GM18861 (cell line): ENCODE measurements around the gene CTNNA3.
A peak's percentile ranks its signal among the peaks of the same experiment; 100 is the strongest.

Source experiments
- ATAC-seq: cut with Tn5 transposase; IDR thresholded peaks from one replicate; pipeline ENCODE4 v1.9.1; 2021; ENCODE audit not compliant: unreplicated experiment

The CTNNA3 gene

DNA sequence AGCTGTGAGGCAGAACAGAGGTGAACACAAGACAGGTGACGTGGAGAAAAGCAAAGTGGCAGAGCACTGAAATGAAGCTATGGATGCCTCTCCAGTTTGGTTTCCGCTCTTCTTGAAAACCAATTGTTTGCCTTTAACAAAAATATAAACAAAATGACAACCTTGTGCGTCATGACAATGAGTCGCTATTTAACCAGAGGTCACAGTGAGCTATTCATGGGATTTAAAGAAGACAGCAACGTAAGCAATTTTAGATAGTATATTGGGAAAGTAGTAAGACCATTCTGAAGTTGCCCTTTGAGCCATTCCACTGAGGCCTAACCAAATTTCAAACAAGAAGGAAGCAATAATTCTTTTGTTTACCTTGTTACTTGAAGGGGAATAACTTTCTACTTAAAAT, 785.3 kb downstream of the CTNNA3 start:
- no peak for ATAC-seq

DNA sequence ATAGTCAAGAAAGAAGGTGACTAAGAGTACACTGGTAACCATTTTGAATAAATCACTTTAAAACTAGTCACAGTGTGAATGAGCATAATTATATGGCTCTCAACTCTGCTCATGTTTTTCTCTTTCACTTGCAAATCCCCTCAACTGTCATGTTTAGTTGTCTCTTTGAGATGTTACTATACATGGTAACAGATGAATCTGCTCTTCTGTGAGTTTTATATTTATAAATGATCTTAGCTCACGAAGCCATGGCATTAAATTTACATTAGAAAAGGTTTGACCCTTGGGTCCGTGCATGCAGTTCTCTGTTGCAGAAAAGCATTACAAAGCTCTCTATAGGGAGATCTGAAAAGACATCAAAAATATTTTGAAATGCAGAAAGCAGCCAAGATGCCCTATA, 803.1 kb downstream of the CTNNA3 start:
- ATAC-seq: no peak

- no peak for ATAC-seq
These were observed 807.8 kb downstream of the CTNNA3 start for GRCh38 chr10:66888237-66888636.

DNA sequence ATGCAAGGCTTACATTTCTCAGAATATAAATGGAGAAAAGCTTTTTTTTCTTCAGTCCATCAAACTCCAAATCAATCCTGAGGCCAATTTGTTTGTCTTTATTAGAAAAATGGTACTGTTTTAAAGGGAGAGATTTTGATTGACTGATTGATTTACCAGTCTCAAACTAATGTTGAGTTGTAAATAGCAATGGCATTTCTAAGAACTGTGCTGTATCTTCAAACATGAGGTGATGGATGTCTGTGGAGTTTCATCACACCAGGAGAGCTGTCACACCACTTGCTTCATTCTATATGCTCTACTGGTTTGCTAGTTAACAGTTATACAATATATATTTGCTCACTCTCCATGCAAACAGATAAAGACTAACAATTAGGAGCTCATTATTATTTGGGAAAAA, 809.1 kb downstream of the CTNNA3 start:
- ATAC-seq: no peak

DNA sequence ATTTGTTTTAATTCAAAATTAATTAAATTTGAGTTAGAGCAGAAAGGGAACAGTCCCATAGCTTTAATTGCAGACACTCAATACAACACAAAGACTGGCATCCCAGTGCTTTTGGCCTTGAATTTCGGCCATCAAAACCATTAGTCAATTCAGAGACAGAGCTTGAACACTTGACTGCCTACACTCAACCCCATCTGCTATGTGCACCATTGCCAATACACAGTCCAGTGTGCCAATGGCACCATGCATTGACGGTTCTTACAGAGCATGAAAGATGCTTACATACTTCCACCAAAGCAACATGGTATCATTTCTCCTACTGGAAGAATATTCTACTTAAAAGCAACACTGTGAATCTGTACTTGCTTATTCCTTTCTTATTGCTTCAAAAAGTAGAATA, 813.7 kb downstream of the CTNNA3 start:
- no peak for ATAC-seq

- no peak for ATAC-seq
These were observed 814.2 kb downstream of the CTNNA3 start for GRCh38 chr10:66881814-66882213.

DNA sequence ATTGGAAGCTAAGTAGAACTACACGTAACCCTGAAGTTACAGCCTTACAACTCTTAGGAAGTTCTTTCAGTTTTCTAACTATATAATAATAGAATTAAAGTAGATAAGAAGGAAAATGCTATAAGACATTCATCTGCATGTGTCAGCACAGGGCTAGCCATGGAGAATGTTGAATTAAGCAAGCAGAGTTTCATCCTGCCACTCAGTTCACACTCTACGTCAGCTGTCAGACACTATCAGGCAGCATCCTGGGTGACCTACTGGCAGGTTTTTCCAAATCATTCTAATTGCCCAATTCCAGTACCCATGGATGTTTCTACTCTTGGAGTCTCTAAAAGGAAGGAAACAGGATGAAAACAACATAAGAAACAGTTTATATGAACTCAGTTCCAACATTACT, 815.2 kb downstream of the CTNNA3 start:
- no peak for ATAC-seq

DNA sequence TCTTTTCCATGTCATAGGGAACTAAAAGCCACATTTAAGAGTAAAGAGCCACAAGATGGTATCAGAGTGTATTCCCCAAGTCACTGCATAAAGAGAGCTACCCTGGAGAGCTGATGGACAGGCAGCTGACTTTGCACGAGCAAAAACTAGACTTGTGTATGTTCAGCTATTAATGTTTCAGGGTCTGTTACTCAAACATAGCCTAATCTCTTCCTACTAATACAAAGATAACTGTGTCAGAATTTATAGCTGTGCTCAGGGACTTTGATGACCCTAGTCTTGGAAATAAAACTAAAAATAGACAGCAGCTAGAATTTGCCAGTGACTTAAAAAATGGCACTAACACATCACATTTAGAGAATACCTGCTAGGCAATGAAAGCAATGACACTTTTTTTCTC, 815.7 kb downstream of the CTNNA3 start:
- no peak for ATAC-seq

DNA sequence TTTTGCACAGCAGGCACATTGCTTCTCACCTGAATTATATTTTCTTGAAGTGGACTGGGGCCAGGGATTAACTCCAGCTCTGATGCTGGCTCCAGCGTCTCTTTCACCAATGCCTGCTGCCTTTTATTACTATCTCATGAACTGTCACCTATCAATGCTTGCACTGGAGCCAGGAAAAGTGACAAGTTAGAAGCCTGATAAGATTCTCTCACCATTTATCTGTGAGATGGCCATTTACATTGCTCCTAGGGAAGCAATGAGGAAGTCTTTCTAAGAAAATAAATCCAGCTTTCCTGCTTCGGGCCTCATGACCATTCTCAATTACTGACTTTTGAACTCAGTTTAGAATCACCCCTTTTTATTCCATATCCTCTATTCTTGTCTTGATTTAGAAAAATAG, 818.6 kb downstream of the CTNNA3 start:
- ATAC-seq: no peak

DNA sequence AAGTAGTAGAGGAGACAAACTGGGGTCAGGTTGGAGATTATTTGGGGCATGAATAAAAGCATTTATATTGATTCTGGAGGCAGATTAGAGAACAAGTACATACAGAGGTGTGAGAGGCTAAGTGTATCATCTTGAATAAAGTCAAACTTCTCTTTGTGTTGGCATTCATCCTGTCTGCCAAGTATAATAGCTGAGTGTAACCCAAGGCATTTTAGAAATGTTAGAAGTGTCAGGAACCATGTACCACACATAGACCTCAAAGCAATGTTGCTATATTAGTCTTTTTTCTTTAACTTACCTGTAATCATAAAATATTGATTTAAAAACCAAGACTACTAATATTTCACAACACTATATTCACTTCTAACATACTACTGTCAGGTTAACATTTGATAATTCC, 826.4 kb downstream of the CTNNA3 start:
- ATAC-seq: no peak

DNA sequence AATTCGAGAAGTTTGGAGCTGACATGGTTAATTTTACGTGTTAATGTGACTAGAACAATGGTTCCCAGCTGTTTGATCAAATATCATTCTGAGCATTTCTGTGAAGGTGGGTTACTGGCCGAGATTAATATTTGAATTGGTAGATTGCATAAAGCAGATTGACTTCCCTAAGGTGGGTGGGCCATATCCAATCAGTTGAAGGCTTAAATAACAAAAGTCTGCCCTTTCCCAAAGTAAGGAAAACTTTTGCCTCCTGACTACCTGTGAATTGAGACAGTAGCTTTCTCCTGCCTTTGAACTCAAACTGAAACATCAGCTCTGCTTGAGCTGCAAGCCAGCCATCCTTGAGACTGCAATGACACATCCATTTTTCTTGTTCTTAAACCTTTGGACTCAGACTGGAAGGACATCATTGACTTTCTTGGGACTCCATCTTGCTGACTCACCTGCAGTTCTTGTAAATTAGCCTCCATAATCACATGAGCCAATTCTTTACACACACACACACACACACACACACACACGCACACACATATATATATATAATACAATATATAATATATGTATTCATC, 833.2 kb downstream of the CTNNA3 start:
- no peak for ATAC-seq

DNA sequence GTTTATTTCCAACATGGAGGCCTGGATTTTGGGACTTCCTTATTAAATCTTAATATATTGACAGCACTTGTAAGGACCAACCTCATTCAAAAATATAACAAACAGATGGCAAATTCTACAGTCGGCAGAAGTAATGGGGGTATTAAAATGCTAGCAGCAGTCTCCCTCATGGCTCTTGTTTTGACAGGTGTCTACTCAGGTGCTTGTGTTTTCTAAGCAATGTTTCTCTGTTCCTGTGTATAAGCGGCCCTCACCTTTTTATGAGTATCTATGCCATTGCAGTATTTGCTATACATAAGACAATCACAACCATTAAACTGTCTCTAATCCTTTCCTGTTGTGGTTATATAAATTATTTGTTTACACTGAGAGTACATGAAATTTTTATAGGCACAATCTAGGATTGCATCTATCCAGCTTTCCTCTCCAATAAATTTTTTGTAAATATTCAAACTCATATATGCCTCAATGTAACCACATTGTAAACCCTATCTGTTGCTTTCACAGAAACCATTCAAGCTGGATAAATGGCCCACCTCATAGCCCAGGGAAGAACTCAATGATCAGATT, 835.5 kb downstream of the CTNNA3 start:
- ATAC-seq: no peak

DNA sequence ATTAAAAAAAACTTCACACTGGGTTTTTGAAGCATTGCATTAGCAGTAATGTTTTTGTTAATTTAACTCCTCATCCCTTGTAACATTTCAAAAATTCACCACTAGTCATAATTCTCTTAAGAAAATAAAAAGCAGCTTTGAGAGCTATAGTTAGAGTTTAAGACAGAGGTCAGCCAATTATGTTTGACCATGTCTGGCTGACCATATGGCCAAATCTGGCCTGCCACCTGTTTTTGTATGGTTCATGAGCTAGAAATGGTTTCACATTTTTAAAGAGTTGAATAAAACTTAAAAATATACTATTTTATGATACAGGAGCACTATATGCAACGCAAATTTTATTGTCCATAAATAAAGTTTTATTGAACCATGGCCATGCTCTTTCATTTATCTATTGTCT, 843.2 kb downstream of the CTNNA3 start:
- ATAC-seq: no peak

DNA sequence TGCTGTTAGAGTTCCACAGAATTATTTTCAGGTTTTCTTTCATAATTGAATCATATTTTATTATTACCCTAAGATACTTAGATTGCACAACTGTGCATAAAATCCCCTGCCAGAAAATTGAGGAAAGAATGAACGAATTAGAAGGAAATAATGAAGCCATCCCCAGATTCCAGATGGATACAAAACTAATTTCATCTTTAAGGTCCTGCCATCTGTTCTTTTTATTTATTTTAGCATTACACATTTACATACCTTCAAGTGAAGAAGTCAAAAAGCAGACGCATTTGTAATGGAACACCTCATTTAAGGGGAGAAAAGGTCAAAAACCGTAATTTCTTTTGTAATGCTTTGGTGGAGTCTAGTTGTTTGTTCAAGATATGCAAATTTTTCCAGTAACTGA, 847.1 kb downstream of the CTNNA3 start:
- no peak for ATAC-seq

DNA sequence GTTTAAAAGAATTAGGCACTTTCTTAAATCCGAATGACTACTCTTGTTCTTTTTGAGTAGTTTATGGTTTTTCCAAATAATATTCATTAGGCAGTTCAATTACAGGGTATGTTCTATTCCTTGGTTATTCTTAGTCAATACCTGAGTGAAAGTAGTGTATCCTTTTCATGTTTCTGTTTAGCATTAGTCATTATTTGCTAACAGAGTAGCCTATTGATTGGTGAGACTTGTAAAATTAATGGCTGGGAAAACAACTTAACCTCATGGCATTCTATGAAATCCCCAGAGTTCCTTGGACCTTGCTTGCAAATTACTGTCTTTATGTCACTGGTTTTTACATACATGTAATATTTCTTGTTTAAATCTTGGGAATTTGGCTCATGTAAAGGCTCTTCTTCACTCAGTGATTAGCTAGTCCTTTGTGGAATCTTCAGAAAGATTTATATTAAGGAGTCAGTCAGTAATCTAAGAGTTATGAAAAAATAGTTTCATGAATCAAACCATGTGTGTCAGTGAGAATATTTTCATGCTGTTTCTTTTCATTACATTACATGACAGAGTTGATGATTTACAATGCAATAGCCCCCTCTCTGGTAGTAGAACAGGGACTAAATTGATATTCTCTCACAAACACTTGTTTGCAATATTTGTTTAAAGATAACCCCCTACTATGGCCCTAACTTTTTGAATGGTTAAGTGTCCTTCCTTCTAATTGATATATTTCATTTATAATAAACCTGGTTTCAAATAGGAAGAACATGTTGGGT, 851.6 kb downstream of the CTNNA3 start:
- ATAC-seq: no peak

DNA sequence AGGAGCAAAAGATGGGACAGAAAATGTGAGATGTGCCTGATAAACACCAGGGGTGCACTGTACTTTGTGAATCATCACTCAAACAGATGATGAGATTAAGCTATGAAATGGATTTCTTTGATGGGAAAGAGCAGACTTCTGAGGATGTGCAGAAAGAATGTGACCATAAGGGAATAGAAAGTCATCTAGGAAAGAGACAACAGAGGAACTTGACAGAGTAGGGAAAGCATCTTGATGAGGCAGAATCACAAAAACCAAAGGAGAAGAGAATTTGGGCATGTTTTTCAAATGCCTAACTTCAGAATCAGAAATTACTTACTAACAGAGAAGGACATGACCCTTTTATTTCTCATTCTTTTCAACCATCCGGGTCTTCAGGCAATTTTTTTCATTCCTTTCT, 852.6 kb downstream of the CTNNA3 start:
- ATAC-seq: no peak

DNA sequence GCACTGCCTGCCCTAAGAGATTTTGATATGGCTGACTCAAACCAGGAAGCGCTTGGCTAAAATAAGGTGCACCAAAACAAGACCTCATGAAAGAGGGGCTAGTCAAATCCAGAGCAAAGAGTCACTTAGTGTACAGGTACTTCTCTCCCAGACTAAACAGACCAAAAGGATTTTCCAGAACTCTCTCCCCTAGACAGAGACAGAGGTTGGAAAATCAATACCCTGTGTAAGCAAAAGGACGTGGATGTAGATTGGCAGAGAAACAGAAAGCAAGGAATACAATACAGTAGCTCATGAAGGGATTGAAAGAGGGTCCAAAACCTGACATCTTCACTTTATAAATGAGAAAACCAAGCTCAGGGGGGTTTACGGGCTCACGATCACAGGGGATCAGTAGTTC, 853.1 kb downstream of the CTNNA3 start:
- no peak for ATAC-seq

DNA sequence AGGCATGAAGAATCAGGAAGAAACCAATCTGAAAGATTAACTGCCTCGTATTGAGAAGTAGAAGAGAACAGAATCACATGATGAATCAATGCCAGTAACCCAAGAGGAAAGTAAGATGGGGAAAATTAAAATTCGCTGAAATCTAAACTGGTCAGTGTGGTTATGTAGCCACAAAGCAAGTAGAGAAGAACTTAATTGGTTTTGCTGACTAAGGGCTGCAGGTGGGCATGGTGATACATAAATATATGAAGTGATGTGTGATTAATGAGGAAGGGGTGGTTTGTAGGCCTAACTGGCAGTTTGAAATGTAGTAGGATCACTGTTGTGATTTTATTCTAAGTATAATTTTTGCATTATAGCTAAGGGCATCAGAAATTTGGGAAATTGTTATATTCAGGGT, 853.6 kb downstream of the CTNNA3 start:
- ATAC-seq: no peak

DNA sequence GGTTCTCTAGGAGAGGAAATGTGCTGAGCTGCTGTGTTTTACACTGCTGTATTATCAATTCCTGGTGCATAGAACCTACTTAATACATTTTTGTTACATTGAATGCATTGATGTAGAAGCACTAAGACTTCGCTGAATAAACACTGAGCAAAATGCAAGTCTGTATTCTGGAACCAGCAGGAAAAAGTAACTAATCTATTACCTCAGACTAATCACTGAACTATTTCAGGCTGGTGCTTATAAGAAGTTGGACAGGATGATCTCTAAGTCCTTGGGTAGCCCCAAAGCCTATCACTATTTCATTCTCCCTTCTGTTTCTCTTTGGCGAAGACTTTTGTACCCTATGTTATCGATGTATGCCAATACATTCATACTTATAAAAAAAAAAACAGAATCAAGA, 857.3 kb downstream of the CTNNA3 start:
- ATAC-seq: no peak

- no peak for ATAC-seq
These were observed 858.0 kb downstream of the CTNNA3 start for GRCh38 chr10:66837990-66838389.

- no peak for ATAC-seq
These were observed 858.7 kb downstream of the CTNNA3 start for GRCh38 chr10:66837335-66837734.

GRCh38 chr10:66836771-66837170, 859.2 kb downstream of the CTNNA3 start:
- no peak for ATAC-seq

GRCh38 chr10:66836057-66836456, 859.9 kb downstream of the CTNNA3 start:
- ATAC-seq: peak; percentile 65
